Measurements from ENCODE around the gene IL10RB.

Gene IL10RB

DNA sequence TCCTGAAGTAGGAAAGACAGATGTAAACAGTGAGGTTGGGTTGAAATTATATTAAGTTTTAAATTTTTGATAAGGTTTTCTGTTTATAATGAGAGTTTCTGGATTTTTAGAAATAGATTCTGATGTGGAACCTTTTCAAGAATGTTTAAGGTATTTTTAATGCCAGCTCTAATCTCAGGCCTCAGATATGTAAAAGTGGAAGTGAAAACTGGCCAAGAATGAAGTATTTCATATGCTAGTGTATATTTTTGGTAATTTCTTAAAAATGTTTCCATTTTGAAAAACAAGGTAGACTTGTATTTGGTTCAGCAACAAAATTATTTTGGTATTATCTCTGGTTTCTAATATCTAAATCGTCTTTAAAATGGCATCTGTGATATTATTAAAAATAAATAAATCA lies 73.0 kb downstream of the IL10RB start:
- peak; percentile 24 for DNase-seq

GRCh38 chr21:33339918-33340317 lies 73.8 kb downstream of the IL10RB start:
- no peak for DNase-seq

GRCh38 chr21:33345751-33346238 lies 79.6 kb downstream of the IL10RB start:
- no peak for DNase-seq

Measured in RPMI8226 (cell line).